T1000 (cell line): ENCODE results near the gene RIOX2.

Source experiments
- DNase-seq: peaks from one replicate; lab custom pipeline; 2025; ENCODE audit warnings: mixed read lengths; lab: John Stamatoyannopoulos, UW

Gene RIOX2

GRCh38 chr3:97954228-97954827 is 17.9 kb downstream of the RIOX2 start:
- no peak for DNase-seq

- no peak for DNase-seq
Measured at GRCh38 chr3:97952872-97953271, 19.4 kb downstream of the RIOX2 start.

GRCh38 chr3:97952280-97952679 is 20.0 kb downstream of the RIOX2 start:
- no peak for DNase-seq

GRCh38 chr3:97950360-97950759 is 21.9 kb downstream of the RIOX2 start:
- DNase-seq = no peak

- DNase-seq = no peak
Measured at GRCh38 chr3:97949743-97950142, 22.5 kb downstream of the RIOX2 start.

- no peak for DNase-seq
Measured at GRCh38 chr3:97949110-97949485, 23.1 kb downstream of the RIOX2 start.

GRCh38 chr3:97948351-97949109 is 23.7 kb downstream of the RIOX2 start:
- DNase-seq = no peak

- DNase-seq = no peak
Measured at GRCh38 chr3:97942801-97943546, 29.3 kb downstream of the RIOX2 start.

- DNase-seq = no peak
Measured at GRCh38 chr3:97940034-97940433, 32.2 kb downstream of the RIOX2 start.

- DNase-seq = no peak
Measured at GRCh38 chr3:97939401-97939800, 32.8 kb downstream of the RIOX2 start.

- DNase-seq = no peak
Measured at GRCh38 chr3:97938444-97938843, 33.8 kb downstream of the RIOX2 start.

GRCh38 chr3:97937205-97937604 is 35.0 kb downstream of the RIOX2 start:
- no peak for DNase-seq

- no peak for DNase-seq
Measured at GRCh38 chr3:97935842-97936241, 36.4 kb downstream of the RIOX2 start.

- DNase-seq = no peak
Measured at GRCh38 chr3:97934980-97935695, 37.1 kb downstream of the RIOX2 start.

- DNase-seq = no peak
Measured at GRCh38 chr3:97932387-97932801, 39.8 kb downstream of the RIOX2 start.

GRCh38 chr3:97931218-97931617 is 41.0 kb downstream of the RIOX2 start:
- DNase-seq = no peak

GRCh38 chr3:97930018-97930417 is 42.2 kb downstream of the RIOX2 start:
- DNase-seq = no peak

GRCh38 chr3:97928986-97929385 is 43.2 kb downstream of the RIOX2 start:
- no peak for DNase-seq

GRCh38 chr3:97927704-97928103 is 44.5 kb downstream of the RIOX2 start:
- DNase-seq = no peak

- DNase-seq = no peak
Measured at GRCh38 chr3:97917813-97918536, 54.3 kb downstream of the RIOX2 start.

GRCh38 chr3:97916576-97916975 is 55.7 kb downstream of the RIOX2 start:
- no peak for DNase-seq

- no peak for DNase-seq
Measured at GRCh38 chr3:97914388-97914787, 57.8 kb downstream of the RIOX2 start.
